Measurements from ENCODE around the gene ZBTB20.

GRCh38 chr3:114896978-114897377, 250.1 kb downstream of the ZBTB20 start:
- TF ChIP-seq CTCF (IDR thresholded peaks at IDR 0.05): no peak
- TF ChIP-seq POLR2A (IDR thresholded peaks at IDR 0.05): no peak

Data from thyroid gland (tissue), 4 donors.